Lower lobe of right lung (tissue), 2 donors: Measurements from ENCODE around the gene SAPCD1. TPM values are rescaled to one million over a fixed set of nuclear protein-coding genes. Genes with fewer than 3 reads are reported as not detected.

Experiments used
- ATAC-seq, 2 donors: fragments of 200-7000 bp; cut with Tn5 transposase; one replicate each; pipeline ENCODE4 v1.9.1; 2020 to 2022; ENCODE audit warnings: mild to moderate bottlenecking in 2 of 2, moderate library complexity in 2 of 2
- DNase-seq: peaks from one replicate; pipeline ENCODE4 v3.0.0-alpha.2; 2020
- H3K27ac ChIP-seq: fragments of 200-600 bp; one replicate; pipeline ENCODE4 v1.8.0; 2022
- H3K27me3 ChIP-seq: fragments of 200-600 bp; one replicate; pipeline ENCODE4 v1.8.0; 2022; ENCODE audit warnings: low read depth
- H3K36me3 ChIP-seq: fragments of 200-600 bp; one replicate; pipeline ENCODE4 v1.8.0; 2022; ENCODE audit warnings: mild to moderate bottlenecking
- H3K4me1 ChIP-seq: fragments of 200-600 bp; one replicate; pipeline ENCODE4 v1.8.0; 2022
- H3K4me3 ChIP-seq: fragments of 200-600 bp; one replicate; pipeline ENCODE4 v1.8.0; 2022; ENCODE audit warnings: mild to moderate bottlenecking
- H3K9me3 ChIP-seq: fragments of 200-600 bp; one replicate; pipeline ENCODE4 v1.8.0; 2022
- intact Hi-C: fragments of 100-400 bp; cut with DNase I; formaldehyde crosslinking; loops from one replicate; pipeline ENCODE4 v1.11.0; 2022
- total RNA-seq: library from RNA; stranded (reverse); fragmentation: NEBNext Ultra II Directional; extraction: Animal tissue kit (Norgen Biotek cat#: 25700); gene quantifications from one replicate; pipeline ENCODE4 v1.2.1, GENCODE V29; 2021
- TF ChIP-seq, protein P1 (sequence below): fragments of 200-600 bp; IDR thresholded peaks from one replicate; pipeline ENCODE4 v1.8.0; 2022; ENCODE audit warnings: antibody characterized with exemption, mild to moderate bottlenecking
- donor health status: DM: no; HTN: yes; CAD: no; lungs with severe emphysema.

Gene SAPCD1
- total RNA-seq, 1 donor from 2014 or later = 1.2 TPM

DNA sequence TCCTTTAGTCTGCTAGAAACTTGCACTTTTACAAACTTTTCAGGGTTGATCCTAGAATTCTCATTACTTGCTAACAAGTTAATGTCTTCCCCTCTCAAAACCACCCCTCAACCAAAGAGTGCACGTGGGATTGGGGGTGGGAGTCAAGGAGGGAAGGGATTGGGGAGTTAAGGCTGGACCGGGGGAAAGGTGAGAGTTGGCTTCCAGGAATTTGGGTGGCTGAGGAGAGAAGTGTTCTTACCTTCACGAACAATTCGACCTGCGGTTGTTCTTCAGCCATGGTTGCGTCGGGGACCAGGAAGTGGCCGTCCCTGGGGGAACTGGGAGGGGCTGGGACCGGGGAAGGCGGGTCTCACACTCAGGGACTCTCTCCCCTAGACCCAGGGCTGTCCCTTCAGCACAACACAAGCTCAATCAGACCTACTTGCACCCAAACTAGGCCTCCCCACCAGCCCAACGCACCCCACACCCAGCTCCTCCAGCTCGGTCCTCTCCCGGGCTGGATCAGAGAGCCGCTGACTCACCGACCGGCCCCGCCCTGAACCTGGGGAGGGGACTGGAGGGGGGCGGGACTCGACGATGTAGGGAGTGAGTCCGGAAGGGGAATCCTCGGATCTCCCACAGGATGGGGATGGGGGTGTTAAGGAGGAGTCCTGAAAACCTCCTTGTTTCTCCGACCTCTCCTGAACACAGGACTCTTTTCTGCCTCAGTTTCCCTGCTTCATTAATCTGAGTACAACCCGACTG lies 26.3 kb upstream of the SAPCD1 start, which contains the start of gene CLIC1:
Gene CLIC1, minus strand, starts transcription at position 510 of the 747 bp plus-strand sequence. Its CDS starts 230 bp downstream, at position 280.
- peaks cover 74% of the 10 kb centered on the region for H3K4me1 ChIP-seq
- DNase-seq = peak; percentile 89
- intact Hi-C loops = loop anchor here (10.0 kb wide), 1 partner anchor 99 kb away; no protein-coding TSS in a partner anchor

DNA sequence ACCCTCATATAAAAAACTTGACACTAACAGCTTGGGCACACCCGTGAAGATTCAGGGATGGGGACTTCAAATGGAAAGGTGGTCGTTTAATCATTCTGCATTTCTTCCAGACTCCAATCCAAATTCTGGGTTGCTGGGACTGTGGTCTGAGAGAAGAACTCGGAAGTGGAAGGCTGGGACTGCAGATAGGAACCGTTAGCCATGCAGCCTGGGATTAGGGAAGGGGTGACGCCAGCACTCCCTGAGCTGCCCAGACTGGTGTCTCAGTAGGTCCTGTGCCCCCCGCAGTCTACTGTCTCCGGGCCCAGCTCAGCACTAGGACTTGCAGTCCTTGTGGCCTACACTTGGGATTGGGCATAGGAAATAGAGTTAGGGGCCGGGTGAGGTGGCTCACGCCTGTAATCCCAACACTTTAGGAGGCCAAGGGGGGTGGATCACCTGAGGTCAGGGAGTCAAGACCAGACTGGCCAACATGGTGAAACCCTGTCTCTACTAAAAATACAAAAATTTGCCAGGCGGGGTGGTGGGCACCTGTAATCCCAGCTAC lies 25.6 kb upstream of the SAPCD1 start:
- Histone ChIP-seq H3K27me3 (no peaks in the 10 kb centered on the region), H3K4me1 (peaks cover 69% of the 10 kb centered on the region), H3K4me3 (peak overlapping the region; percentile 86), H3K9me3 (no peaks in the 10 kb centered on the region), H3K36me3 (peaks cover 30% of the 10 kb centered on the region), H3K27ac (peak overlapping the region; percentile 93)
- ATAC-seq (no peak), DNase-seq (no peak)
- TF ChIP-seq, protein P1, sequence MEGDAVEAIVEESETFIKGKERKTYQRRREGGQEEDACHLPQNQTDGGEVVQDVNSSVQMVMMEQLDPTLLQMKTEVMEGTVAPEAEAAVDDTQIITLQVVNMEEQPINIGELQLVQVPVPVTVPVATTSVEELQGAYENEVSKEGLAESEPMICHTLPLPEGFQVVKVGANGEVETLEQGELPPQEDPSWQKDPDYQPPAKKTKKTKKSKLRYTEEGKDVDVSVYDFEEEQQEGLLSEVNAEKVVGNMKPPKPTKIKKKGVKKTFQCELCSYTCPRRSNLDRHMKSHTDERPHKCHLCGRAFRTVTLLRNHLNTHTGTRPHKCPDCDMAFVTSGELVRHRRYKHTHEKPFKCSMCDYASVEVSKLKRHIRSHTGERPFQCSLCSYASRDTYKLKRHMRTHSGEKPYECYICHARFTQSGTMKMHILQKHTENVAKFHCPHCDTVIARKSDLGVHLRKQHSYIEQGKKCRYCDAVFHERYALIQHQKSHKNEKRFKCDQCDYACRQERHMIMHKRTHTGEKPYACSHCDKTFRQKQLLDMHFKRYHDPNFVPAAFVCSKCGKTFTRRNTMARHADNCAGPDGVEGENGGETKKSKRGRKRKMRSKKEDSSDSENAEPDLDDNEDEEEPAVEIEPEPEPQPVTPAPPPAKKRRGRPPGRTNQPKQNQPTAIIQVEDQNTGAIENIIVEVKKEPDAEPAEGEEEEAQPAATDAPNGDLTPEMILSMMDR = no peak
- intact Hi-C loops = loop anchor here (10.0 kb wide), 1 partner anchor 98 kb away; no protein-coding TSS in a partner anchor

More for the DNA sequence above, 26.3 kb upstream of the SAPCD1 start, which contains the start of gene CLIC1:
- peak; percentile 66 to 77 for ATAC-seq
- Histone ChIP-seq H3K36me3 (peaks cover 32% of the 10 kb centered on the region), H3K27me3 (no peaks in the 10 kb centered on the region), H3K4me3 (peak within 1 kb of the TSS; percentile 86), H3K27ac (peak within 1 kb of the TSS; percentile 93), H3K9me3 (no peaks in the 10 kb centered on the region)
- TF ChIP-seq, protein P1 = no peak

DNA sequence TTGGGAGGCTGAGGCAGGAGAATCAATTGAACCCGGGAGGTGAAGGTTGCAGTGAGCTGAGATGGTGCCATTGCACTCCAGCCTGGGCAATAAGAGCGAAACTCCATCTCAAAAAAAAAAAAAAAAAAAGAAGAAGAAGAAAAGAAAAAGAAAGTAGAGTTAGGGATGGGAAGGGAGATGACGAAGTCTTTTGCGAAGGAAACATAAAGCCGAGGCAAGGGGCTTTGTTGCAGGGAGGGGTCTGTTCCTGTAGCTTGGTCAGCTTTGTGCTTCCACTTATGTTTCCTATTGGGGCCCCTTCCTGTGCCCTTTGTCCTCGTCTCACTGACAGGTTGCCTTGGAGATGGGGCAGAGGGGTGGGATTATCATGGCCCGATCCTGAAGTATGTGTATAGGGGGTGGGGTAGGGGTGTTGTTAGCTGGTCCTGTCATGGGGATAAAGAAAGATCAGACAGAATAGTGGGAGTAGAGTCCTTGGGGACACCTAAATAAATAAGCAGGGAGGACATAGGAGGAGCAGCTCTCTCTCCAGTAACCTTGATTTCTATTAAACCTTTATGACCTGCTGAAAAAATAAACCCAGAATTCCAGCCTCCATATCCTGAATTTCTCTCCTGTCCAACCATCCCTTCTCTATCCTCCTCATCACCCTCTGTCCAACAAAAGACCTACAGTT lies 25.0 kb upstream of the SAPCD1 start:
- DNase-seq (no peak), ATAC-seq (no peak)
- H3K27me3 ChIP-seq = no peaks in the 10 kb centered on the region
- H3K27ac ChIP-seq = peak overlapping the region; percentile 93
- intact Hi-C loops = loop anchor here (10.0 kb wide), 1 partner anchor 97 kb away; no protein-coding TSS in a partner anchor
- TF ChIP-seq, protein P1 = no peak
- H3K36me3 ChIP-seq = peaks cover 23% of the 10 kb centered on the region
- H3K4me3 ChIP-seq = peak overlapping the region; percentile 86
- H3K4me1 ChIP-seq = peaks cover 63% of the 10 kb centered on the region
- H3K9me3 ChIP-seq = no peaks in the 10 kb centered on the region

DNA sequence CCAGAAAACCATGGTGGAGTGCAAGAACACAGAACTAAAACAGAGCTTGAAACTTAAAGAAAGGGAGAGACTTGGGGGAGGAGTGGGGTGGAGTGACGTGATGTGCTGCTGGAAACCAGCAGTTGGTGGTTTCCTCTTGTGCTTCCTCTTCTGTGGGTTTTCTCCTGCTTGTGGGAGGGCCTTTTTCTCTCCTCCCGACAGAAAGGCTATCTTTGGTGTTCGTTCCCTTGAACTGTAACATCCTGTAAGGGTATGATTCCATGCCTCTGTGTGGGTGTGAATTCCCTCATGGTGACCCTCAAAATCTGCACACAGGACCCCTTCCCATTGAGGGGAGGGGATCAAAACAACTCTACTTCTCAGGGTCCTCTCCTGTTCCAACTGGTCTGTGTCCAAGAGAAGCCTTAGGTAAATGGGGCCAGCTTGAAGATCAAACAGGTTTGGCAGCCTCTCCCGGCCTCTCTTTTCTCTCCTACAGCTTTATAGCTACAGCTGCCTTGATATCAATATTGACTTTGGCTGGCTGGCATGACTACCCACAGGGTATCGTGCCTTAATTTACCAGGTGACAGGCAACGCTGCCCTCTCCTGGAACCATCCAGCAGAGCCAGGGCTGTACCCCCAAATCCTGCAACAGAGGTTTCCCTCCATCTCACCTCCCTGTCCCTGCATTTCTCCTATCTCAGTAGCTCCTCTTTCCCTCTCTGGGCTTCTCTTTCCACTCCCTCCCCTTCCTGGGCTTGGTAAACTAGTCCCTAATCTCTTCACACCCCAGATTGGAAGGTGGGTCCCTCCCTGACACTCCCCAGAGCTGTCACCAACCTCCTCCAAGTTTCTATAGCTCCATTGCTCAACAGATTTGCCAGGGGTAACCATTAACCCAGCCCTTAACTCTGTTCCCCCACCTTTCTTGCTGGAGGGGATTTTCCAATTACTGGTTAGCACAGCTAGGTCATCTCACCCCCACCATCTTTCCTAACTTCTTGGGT lies 24.2 kb upstream of the SAPCD1 start:
- peak overlapping the region; percentile 86 for H3K4me3 ChIP-seq
- intact Hi-C loops = loop anchor here (10.0 kb wide), 1 partner anchor 97 kb away; no protein-coding TSS in a partner anchor
- H3K27me3 ChIP-seq = no peaks in the 10 kb centered on the region
- H3K9me3 ChIP-seq = no peaks in the 10 kb centered on the region
- H3K36me3 ChIP-seq = peaks cover 15% of the 10 kb centered on the region
- TF ChIP-seq, protein P1 = peak; percentile 13
- DNase-seq = peak; percentile 75
- H3K27ac ChIP-seq = peak overlapping the region; percentile 93
- peak; percentile 11 to 47 for ATAC-seq
- peaks cover 55% of the 10 kb centered on the region for H3K4me1 ChIP-seq
